Measurements from ENCODE around the gene MKLN1. TPM values are rescaled to one million over a fixed set of nuclear protein-coding genes. Genes with fewer than 3 reads are reported as not detected.

The MKLN1 gene
- total RNA-seq, 2 donors from 2014 or later = 25.1 to 29.3 TPM

- no peaks in the 10 kb centered on the region for H3K36me3 ChIP-seq (replicated peaks in 1 of 2; ENCODE audit: insufficient read depth in 1 of 2, low read depth in 2 of 2)
- no peak for ATAC-seq
- intact Hi-C loops (cut with DNase I) = no loop called here
- H3K4me3 ChIP-seq = no peak overlapping the region
- TF ChIP-seq POLR2A (IDR thresholded peaks at IDR 0.05) = no peak
- TF ChIP-seq CTCF (IDR thresholded peaks at IDR 0.05) = no peak
- DNase-seq = no peak
- no peaks in the 10 kb centered on the region for H3K9me3 ChIP-seq
- peaks cover 10% of the 10 kb centered on the region for H3K4me1 ChIP-seq
- WGBS, 2 donors = 48 to 58% methylated on average over 2 of the region's 2 CpGs
- no peak overlapping the region for H3K27ac ChIP-seq
- H3K27me3 ChIP-seq = no peaks in the 10 kb centered on the region
Measured at GRCh38 chr7:131335639-131336381, 8.1 kb downstream of the MKLN1 start.

GRCh38 chr7:131336956-131337355 is 9.3 kb downstream of the MKLN1 start:
- DNase-seq (no peak), ATAC-seq (no peak)
- Histone ChIP-seq H3K4me3 (no peak overlapping the region), H3K4me1 (peaks cover under 1% of the 10 kb centered on the region), H3K36me3 (replicated peaks in 1 of 2; ENCODE audit: insufficient read depth in 1 of 2, low read depth in 2 of 2) (no peaks in the 10 kb centered on the region), H3K27me3 (no peaks in the 10 kb centered on the region), H3K9me3 (no peaks in the 10 kb centered on the region), H3K27ac (no peak overlapping the region)
- 91 to 98% methylated on average over 2 of the region's 2 CpGs for WGBS, 2 donors
- no peak for TF ChIP-seq POLR2A (IDR thresholded peaks at IDR 0.05)
- TF ChIP-seq CTCF (IDR thresholded peaks at IDR 0.05) = no peak
- intact Hi-C loops (cut with DNase I) = no loop called here

GRCh38 chr7:131338173-131338572 is 10.5 kb downstream of the MKLN1 start:
- DNase-seq (no peak), ATAC-seq (no peak)
- H3K27me3 ChIP-seq = no peaks in the 10 kb centered on the region
- no peak overlapping the region for H3K4me3 ChIP-seq
- H3K9me3 ChIP-seq = no peaks in the 10 kb centered on the region
- H3K4me1 ChIP-seq = no peaks in the 10 kb centered on the region
- TF ChIP-seq CTCF (IDR thresholded peaks at IDR 0.05) = no peak
- TF ChIP-seq POLR2A (IDR thresholded peaks at IDR 0.05) = no peak
- intact Hi-C loops (cut with DNase I) = no loop called here
- no peak overlapping the region for H3K27ac ChIP-seq
- no peaks in the 10 kb centered on the region for H3K36me3 ChIP-seq (replicated peaks in 1 of 2; ENCODE audit: insufficient read depth in 1 of 2, low read depth in 2 of 2)

GRCh38 chr7:131338691-131339390 is 11.2 kb downstream of the MKLN1 start:
- DNase-seq (no peak), ATAC-seq (no peak)
- no peaks in the 10 kb centered on the region for H3K4me1 ChIP-seq
- TF ChIP-seq CTCF (IDR thresholded peaks at IDR 0.05) = no peak
- no peak for TF ChIP-seq POLR2A (IDR thresholded peaks at IDR 0.05)
- no peaks in the 10 kb centered on the region for H3K9me3 ChIP-seq
- intact Hi-C loops (cut with DNase I) = no loop called here
- WGBS, 2 donors = 56 to 57% methylated on average over 7 of the region's 7 CpGs
- H3K36me3 ChIP-seq (replicated peaks in 1 of 2; ENCODE audit: insufficient read depth in 1 of 2, low read depth in 2 of 2) = no peaks in the 10 kb centered on the region
- no peak overlapping the region for H3K27ac ChIP-seq
- no peaks in the 10 kb centered on the region for H3K27me3 ChIP-seq
- H3K4me3 ChIP-seq = no peak overlapping the region
